HFFc6 (cell line): ENCODE results near the gene MAP4K1. TPM values are rescaled to one million over a fixed set of nuclear protein-coding genes. Genes with fewer than 3 reads are reported as not detected.
A peak's percentile ranks its signal among the peaks of the same experiment; 100 is the strongest.

Source experiments
- DNase-seq: peaks from one replicate; pipeline ENCODE4 v3.0.0-alpha.2; 2018
- H3K27ac Mint-ChIP-seq: 2 replicates; pipeline ENCODE4 v1.8.0; 2020; ENCODE audit warnings: mild to moderate bottlenecking, mixed read lengths
- H3K27me3 Mint-ChIP-seq: 2 replicates; pipeline ENCODE4 v1.8.0; 2021; ENCODE audit warnings: mild to moderate bottlenecking, moderate library complexity, mixed read lengths; ENCODE audit not compliant: insufficient read depth
- H3K36me3 Mint-ChIP-seq: 2 replicates; pipeline ENCODE4 v1.8.0; 2021; ENCODE audit warnings: low read depth, mixed read lengths
- H3K4me1 Mint-ChIP-seq: 2 replicates; pipeline ENCODE4 v1.8.0; 2020; ENCODE audit warnings: low read depth, mixed read lengths
- H3K4me3 Mint-ChIP-seq: 2 replicates; pipeline ENCODE4 v1.8.0; 2020; ENCODE audit warnings: mild to moderate bottlenecking, moderate library complexity, mixed read lengths
- H3K9me3 Mint-ChIP-seq: 2 replicates; pipeline ENCODE4 v1.8.0; 2020; ENCODE audit warnings: mild to moderate bottlenecking, mixed read lengths
- CTCF ChIP-seq: fragments of 200-600 bp; sonication (generic); IDR thresholded peaks from 2 replicates; pipeline ENCODE4 v1.5.0; 2021; ENCODE audit warnings: antibody characterized with exemption, mild to moderate bottlenecking
- total RNA-seq, 6 experiments: library from RNA; stranded (reverse); fragmentation: NEBNext Ultra II Directional; extraction: Animal tissue kit (Norgen Biotek cat#: 25700); gene quantifications; 2 replicates in 1 of 6; 3 replicates in 5 of 6; pipeline ENCODE4 v1.2.3, GENCODE V29; 2021

MAP4K1 gene
- total RNA-seq, 6 experiments from 2014 or later = 0.27 to 0.74 (median 0.28) TPM; not detected in 3

GRCh38 chr19:38655148-38655824 is 37.5 kb upstream of the MAP4K1 start:
- Mint-ChIP-seq H3K4me3 (peak overlapping the region; percentile 68), H3K36me3 (peaks cover 51% of the 10 kb centered on the region), H3K27ac (peak overlapping the region; percentile 99), H3K9me3 (no peaks in the 10 kb centered on the region), H3K4me1 (peaks cover 100% of the 10 kb centered on the region), H3K27me3 (peaks cover 12% of the 10 kb centered on the region)
- no peak for TF ChIP-seq CTCF
- peak; percentile 45 for DNase-seq

DNA sequence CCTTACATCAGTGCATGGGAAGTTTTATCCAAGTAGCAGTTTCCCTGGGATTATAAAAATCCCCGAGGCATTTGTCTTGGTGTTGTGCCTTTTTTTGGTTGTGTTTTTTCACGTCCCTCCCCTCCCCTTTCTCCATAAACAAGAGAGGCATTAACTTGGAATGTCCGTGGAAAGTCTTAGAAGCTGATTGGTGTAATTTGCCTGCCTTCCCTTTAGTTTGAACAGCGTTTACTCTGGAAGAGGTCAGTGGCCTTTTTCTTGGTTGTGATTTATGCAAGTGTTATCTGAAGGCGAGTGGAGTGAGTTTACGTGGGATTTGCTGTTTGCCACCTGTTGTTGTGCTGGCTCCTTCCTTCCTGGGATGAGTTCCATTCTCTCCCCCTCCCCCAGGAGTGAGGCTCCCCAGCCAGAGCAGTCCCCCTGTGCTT is 36.9 kb upstream of the MAP4K1 start:
- H3K9me3 Mint-ChIP-seq = no peaks in the 10 kb centered on the region
- H3K4me1 Mint-ChIP-seq = peaks cover 100% of the 10 kb centered on the region
- peaks cover 58% of the 10 kb centered on the region for H3K36me3 Mint-ChIP-seq
- H3K27me3 Mint-ChIP-seq = peaks cover 12% of the 10 kb centered on the region
- no peak for TF ChIP-seq CTCF
- peak; percentile 69 for DNase-seq
- peak overlapping the region; percentile 68 for H3K4me3 Mint-ChIP-seq
- H3K27ac Mint-ChIP-seq = peak overlapping the region; percentile 99

DNA sequence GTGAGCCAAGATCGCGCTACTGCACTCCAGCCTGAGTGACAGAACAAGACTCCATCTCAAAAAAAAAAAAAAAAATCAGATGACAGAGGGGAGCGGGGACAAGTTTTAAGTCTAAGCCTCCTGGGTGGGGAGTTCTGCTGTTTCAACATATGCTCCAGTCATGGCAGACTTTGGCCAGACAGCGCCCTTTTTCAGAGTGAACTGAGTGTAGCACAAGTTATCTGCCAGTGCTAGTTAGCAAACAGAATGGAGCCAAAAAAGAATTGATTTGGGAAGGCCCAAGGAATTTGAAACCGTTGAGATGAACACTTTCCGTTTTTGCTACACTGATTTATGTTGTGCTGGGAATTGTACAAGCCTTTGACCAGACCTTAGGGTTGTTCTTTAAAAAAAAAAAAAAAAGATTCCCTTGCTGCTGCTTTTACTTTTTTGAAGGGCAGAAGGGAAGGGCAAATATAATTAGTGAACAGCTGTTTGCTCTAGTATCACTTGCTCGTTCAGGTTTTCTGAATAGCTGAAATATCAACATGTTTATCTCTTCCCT is 35.3 kb upstream of the MAP4K1 start:
- Mint-ChIP-seq H3K4me1 (peaks cover 89% of the 10 kb centered on the region), H3K27me3 (peaks cover 11% of the 10 kb centered on the region), H3K27ac (peak overlapping the region; percentile 99), H3K9me3 (peaks cover 8% of the 10 kb centered on the region), H3K36me3 (peaks cover 69% of the 10 kb centered on the region), H3K4me3 (peak overlapping the region; percentile 99)
- no peak for TF ChIP-seq CTCF
- DNase-seq = peak; percentile 30

- TF ChIP-seq CTCF = no peak
- DNase-seq = peak; percentile 68
- Mint-ChIP-seq H3K27ac (peak overlapping the region; percentile 99), H3K4me3 (peak overlapping the region; percentile 99), H3K4me1 (peaks cover 69% of the 10 kb centered on the region), H3K9me3 (peaks cover 8% of the 10 kb centered on the region), H3K36me3 (peaks cover 57% of the 10 kb centered on the region), H3K27me3 (peaks cover 6% of the 10 kb centered on the region)
These were observed 33.3 kb upstream of the MAP4K1 start for GRCh38 chr19:38650911-38651584.

GRCh38 chr19:38650172-38650775 is 32.5 kb upstream of the MAP4K1 start:
- Mint-ChIP-seq H3K4me3 (peak overlapping the region; percentile 99), H3K27me3 (peaks cover 6% of the 10 kb centered on the region), H3K36me3 (peaks cover 51% of the 10 kb centered on the region), H3K27ac (peak overlapping the region; percentile 99), H3K9me3 (peaks cover 8% of the 10 kb centered on the region), H3K4me1 (peaks cover 61% of the 10 kb centered on the region)
- DNase-seq = no peak
- TF ChIP-seq CTCF = no peak
